HG03521 (cell line): Measurements from ENCODE around the gene NEURL1.
"Not testable (repeated sequence)": the region's sequence is repeated elsewhere in the genome, so short reads cannot be mapped to it uniquely, and the experiment has no call there.

Experiments used
- ATAC-seq: cut with Tn5 transposase; IDR thresholded peaks from one replicate; pipeline ENCODE4 v1.9.1; 2021; ENCODE audit warnings: mild to moderate bottlenecking, moderate library complexity; ENCODE audit not compliant: unreplicated experiment

NEURL1 gene

GRCh38 chr10:103463499-103463898 lies 30.0 kb upstream of the NEURL1 start:
- no peak for ATAC-seq

DNA sequence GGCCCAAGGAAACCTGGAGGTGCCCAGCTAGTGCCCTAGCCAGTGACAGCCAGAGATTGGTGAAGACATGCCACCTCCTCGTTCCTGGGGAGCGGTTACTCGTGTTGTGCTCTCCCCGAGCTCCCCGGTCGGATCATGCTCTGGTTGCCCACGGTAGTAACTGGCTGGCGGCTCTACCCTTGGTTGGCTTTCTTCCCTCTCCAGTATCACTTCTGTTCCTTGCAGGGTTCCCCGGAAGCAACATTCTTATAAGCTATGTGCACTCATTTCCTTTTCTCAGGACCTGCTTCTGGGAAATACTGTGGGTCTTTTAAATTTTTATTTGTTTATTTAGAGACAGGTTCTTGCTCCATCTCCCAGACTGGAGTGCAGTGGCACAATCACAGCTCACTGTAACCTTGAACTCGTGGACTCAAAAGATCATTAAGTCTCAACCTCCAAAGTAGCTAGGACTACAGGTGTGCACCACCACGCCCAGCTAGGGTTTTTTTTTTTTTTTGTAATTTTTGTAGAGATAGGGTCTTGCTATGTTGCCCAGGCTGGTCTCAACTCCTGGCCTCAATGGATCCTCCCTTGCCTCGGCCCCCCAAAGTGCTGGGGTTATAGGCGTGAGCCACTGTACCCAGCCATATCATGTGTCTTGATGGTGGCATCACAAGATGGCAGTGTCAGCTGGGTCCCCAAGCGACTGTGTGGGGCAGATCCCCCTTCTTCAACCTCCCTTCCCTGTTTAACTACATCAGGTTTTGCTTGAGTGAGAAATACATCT lies 27.9 kb upstream of the NEURL1 start:
- ATAC-seq: no peak

DNA sequence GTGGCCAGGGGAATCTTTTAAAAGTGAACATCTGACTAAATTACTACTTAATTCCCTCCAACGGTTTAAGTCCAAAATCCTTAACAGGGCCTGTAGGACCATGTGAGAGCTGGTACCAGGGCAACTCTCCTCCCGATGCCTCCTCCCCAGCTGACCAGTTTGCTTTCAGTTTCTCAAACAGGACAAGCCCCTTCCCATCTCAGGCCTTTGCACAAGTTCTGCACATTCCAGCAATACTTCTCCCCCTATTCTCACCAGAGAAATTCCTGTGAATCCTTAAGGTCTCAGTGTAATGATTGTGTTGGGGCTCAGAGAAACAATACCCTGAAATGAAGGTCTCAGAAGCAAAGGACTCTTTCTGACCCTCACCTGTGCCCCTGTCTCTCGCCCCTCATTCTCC lies 26.8 kb upstream of the NEURL1 start:
- no peak for ATAC-seq

DNA sequence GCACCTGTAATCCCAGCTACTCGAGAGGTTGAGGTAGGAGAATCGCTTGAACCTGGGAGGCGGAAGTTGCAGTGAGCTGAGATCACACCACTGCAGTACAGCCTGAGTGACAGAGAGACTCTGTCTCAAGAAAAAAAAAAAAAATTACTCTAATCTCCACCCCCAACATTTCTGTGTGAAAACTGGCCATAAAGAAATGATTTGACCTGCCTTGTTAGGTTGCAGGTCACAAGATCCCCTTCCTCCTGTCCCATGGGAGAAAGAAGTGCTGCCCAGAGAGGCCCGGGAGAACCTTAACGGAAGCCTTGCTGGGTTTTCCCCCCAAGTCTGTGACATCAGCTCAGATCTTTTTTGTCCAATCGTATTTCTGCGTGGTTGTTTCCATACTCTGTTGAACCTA lies 26.1 kb upstream of the NEURL1 start:
- ATAC-seq: no peak

DNA sequence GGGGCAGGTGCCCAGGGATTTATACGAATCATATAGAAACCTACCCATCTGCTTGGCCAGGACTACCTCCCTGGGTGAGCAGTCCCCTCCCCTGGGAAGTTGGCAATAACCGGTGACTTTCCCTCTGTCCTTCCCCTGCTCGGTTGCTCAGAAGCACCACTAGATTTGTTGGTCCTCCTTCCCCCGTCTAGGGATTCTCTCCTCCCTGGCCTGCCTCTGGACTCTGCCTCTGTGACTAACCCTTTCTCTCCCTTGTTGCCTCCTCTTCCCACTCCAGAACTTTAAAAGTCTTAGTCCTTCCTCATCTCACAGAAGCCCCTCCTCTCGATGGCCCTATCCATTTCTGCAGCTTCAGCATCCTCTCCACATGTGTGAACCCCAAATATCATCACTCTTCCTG lies 24.3 kb upstream of the NEURL1 start:
- no peak for ATAC-seq

DNA sequence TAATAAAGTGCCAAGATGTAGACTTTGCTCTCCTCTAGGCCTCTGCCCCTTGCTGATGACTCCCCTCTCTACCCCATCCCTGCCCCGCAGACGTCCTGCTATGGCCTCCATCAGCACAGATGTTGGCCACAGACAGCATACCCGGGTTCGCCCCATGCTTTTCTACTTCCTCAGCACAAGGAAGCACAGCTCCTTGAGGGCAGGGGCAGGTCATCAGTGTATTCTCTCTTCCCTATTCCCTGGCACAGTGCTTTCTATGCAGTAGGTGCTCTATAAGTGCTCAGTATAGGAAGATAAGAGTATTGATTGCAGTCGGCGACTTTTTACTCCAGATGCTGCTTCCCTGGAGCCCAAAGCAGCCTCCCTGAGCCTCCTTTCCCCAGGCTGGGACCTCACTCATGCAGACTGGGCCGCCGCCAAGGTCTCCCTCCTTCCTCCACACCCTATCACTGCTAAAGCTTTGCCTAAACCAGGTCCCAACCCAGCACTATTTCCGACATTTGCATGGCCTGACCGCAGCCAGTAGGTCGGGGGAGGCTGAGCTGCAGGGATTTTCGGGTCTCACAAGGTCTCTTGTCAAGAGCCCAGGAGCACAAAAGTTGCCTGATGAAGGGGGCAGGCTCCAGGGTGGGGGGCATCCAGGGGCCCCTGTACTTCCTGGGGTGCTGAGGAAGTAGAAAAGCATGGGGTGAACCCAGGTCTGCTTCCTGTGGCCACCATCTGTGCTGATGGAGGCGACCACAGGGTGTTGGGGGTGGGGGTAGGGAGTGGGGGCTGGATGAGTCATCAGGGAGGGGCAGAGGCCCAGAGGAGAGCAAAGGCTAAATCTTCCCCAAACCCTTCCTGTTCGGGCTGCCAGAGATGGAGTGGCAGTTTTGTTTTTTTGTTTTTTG lies 22.5 kb upstream of the NEURL1 start:
- peak; percentile 58 for ATAC-seq

- ATAC-seq: no peak
Observed at GRCh38 chr10:103472005-103472404, 21.5 kb upstream of the NEURL1 start.

DNA sequence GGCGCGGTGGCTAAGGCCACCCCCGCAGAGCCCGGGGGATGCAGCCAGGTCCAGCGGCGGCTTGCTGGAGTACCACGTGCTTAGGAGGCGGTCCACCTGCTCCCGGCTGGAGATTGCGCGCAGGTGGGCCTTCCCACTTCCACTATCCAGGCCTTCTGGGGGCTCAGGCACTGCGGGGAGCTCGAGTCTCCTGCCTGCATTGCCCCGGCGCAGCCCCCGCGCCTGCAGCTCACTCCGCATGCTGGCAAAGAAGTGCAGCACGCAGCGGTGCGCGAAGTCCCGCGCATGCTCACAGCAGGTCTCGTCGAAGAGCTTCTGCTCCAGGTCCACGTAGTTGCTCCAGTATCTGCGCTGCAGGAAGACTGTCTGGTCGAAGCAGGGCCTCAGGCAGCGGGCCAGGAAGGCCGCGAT lies 20.2 kb upstream of the NEURL1 start:
- ATAC-seq: no peak

- ATAC-seq: no peak
Observed at GRCh38 chr10:103474077-103474476, 19.4 kb upstream of the NEURL1 start.

DNA sequence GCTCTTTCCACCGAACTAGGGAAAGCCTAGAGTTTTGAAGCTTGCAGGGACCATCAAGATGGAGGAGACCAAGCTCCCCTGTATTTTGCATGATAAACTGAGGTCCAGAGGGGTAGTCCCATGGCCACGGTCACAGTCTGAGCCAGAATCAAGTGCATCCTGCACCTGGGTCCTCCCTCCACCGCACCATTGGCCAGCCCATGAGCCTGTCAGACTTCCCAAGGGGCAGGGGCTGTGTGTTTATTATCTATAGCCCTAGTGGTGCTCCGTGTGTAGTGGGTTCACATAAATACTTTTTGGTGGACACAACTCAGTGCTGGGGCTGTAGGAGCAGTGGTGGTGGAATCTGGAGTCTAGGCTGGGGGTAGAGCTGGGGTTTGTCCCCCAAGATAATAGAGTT lies 18.1 kb upstream of the NEURL1 start:
- no peak for ATAC-seq

DNA sequence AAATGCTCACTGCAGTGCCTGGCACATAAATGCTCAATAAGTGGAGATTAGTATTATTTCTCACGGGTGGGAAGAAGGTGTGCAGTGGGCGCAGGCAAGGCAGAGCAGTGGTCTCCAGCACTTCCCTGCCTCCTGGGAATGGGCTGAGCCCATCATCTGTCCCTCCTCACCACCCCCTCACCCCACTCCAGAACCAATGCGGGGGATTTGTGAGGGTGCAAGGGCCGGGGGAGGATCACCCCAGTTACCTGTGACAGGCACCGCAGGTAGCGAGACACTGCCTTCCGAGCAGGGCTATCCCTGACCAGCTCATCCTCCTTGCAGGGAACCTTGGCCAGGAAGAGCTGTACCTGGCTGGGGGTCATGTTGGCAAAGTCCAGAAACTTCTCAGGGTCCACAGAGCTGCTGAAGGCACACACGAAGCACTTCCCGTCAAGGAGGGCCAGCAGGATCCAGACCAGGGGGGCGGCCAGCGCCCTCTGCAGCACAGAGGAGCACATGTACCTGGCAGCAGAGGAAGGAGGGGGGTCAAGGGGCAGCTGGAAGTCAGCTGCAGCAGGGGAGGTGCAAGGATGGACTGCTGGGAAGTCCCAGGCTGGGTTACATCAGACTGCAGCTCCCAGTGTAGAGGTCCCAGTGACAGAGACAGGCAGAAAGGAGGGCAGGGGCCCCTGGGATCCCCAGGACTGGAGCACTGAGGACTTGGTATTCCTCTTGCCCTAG lies 17.3 kb upstream of the NEURL1 start:
- no peak for ATAC-seq

DNA sequence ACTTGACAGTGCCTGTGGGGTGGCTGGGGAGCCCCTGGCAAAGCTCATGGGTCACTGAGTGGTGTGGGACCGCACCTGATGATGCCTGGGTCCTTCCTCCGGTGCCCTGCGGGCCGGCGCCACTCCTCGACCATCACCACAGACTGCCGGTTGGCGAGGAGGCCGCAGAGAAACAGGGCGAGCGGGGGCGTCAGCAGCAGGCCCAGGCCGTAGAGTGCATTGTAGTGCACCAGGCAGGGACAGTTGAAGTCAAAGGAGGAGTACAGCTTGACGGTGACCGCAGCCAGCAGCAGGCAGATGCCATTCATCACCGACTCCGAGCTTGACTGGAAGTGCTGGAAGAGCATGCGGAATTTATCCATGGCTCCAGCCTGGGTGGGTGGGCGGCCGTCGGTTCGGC lies 14.8 kb upstream of the NEURL1 start:
- ATAC-seq: no peak

- ATAC-seq: no peak
Observed at GRCh38 chr10:103479135-103479534, 14.4 kb upstream of the NEURL1 start, which contains the start of gene CALHM3. TSS of gene CALHM3 (minus strand) at chr10:103479240. CDS start at chr10:103479032, 208 bp downstream.

DNA sequence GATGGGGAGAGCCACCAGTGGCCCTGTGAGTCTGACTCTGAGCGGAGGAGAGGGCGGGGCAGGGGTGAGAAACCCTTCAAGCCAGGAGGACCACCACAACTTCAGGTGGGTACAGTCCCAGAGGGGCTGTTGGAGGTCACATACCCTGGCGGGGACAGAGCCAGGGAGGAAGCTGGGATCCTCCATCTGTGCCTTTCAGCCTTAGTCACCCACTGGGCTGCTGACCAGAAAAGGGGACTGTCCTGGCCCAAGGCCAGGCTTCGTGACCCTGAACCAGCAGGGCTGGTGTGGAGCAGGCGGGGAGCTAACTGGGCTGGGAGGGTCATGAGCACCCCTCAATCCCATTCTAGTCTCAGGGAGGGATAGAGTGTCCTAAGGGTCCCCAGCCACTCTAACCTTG lies 13.0 kb upstream of the NEURL1 start:
- no peak for ATAC-seq

DNA sequence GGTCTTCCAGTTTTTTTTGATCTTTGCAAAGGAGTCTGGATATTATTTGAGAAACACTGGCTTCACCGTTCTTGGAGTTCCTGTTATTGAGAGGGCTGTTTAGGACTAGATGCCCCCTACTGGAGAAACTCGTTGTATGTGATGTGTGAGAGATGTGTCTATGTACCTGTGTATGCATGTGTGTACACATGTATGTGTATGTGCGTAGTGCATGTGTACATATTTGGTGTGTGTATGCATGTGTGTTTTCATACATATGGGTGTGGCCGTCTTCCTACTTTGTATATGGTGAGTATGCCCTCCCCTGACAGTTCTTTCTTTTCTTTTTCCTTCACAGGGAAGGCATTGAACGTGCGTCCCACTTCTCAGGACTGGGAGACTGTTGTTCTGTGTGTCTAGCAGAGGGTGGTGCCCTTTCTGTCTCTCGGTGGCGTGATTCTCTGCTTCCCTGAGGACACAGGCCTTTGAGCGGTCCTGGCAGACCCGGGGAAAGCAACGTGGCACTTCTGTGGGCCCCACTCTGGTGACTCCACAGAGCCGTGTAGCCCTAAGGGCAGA lies 11.5 kb upstream of the NEURL1 start:
- no peak for ATAC-seq

GRCh38 chr10:103486635-103487409 lies 6.7 kb upstream of the NEURL1 start:
- not testable (repeated sequence) for ATAC-seq

GRCh38 chr10:103487410-103487708 lies 6.1 kb upstream of the NEURL1 start:
- no peak for ATAC-seq

GRCh38 chr10:103490986-103491314 lies 2.6 kb upstream of the NEURL1 start:
- ATAC-seq: peak; percentile 16

GRCh38 chr10:103491729-103492364 lies 1.7 kb upstream of the NEURL1 start:
- no peak for ATAC-seq

DNA sequence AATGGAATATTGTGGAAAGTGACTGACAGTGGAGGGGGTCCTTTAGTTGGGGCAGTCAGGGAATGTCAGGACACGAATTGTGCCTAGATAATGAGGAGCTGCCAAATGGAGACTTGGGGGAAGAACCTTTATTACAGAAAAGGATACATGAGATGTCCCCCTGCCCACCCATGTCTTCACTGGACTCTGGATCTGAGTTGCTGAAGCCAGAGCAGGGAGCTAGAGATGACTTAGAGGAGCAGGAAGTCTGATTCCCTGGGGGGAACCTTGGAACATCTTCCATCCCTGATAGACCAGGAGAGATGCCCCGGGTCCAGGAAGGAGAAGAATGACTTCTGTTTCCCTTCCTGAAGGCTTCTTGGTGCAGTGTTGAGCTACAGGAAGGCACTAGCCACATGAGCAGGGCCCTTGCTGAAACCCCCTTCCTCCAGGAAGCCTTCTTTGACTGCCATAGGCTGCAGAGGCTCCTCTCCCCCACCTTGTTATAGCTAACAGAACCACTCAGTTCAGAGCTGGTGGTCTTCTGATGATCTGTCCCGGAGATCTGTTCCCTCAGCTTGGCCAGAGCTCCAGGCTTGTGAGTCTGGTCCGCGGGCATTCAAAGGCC lies 747 bp upstream of the NEURL1 start:
- no peak for ATAC-seq
